AG04450 (cell line): Measurements from ENCODE around the gene APBA2. TPM values are rescaled to one million over a fixed set of nuclear protein-coding genes. Genes with fewer than 3 reads are reported as not detected.

Experiments
- CTCF ChIA-PET: fragments of 300-600, 350-600 bp; formaldehyde crosslinking; extraction: SDS; loops from one replicate; lab custom pipeline; 2022; ENCODE audit warnings: antibody characterized with exemption, inconsistent platforms; lab: Charles Lee
- POLR2A ChIA-PET: fragments of 350-600 bp; formaldehyde crosslinking; extraction: SDS; loops from one replicate; lab custom pipeline; 2021; ENCODE audit warnings: antibody characterized with exemption, inconsistent platforms; lab: Yijun Ruan, JAX
- DNase-seq: peaks from one replicate; pipeline ENCODE4 v3.0.0-alpha.2; 2011; ENCODE audit warnings: low read depth, low spot score
- H3K27ac ChIP-seq: one replicate; pipeline ENCODE4 v1.5.1; 2012; ENCODE audit warnings: low read depth, low read length, control low read depth
- H3K27me3 ChIP-seq: one replicate; pipeline ENCODE4 v1.6.0; 2012; ENCODE audit warnings: low read length; ENCODE audit not compliant: control insufficient read depth, insufficient read depth
- H3K4me3 ChIP-seq: 2 replicates; pipeline ENCODE4 v1.5.1; 2011; ENCODE audit warnings: mild to moderate bottlenecking, low read depth, low read length, control low read depth
- H3K9me3 ChIP-seq: 2 replicates; pipeline ENCODE4 v1.5.1; 2012; ENCODE audit warnings: low read length; ENCODE audit not compliant: control insufficient read depth, insufficient read depth
- polyA plus RNA-seq: library from polyadenylated mRNA; depleted of rRNA; stranded (reverse); fragments of >200 nt; gene quantifications from 2 replicates; pipeline ENCODE4 v1.2.3, GENCODE V29; 2011
- TF ChIP-seq, protein P1 (sequence below): IDR thresholded peaks from 2 replicates; pipeline ENCODE4 v1.5.1; 2011; ENCODE audit warnings: low read depth, low read length, control low read depth, inconsistent platforms

The APBA2 gene
- polyA plus RNA-seq, 1 experiment: 18.9 TPM

DNA sequence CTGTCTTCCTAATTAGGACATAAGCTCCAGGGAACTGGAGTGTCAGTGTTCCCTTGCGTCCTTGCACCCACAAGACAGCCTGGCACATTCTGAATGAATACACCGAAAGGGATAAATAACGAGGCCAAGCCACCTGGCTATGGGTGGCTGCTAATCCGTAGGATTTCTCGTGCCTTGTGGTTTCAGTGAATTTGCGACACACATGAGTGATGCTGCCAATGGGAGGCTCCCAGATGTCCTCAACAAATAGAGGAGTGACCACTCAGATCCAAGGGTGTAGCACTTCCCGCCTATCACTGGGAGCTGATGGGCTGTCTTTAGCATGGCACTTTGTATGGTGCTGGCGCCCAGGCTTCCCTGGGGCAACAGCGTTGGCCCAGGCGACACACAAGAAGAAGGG, 43.4 kb downstream of the APBA2 start:
- Histone ChIP-seq H3K27ac (no peak overlapping the region), H3K27me3 (no peaks in the 10 kb centered on the region), H3K4me3 (no peak overlapping the region), H3K9me3 (peaks cover 6% of the 10 kb centered on the region; the same call in 1 of the 2 replicates)
- TF ChIP-seq, protein P1, sequence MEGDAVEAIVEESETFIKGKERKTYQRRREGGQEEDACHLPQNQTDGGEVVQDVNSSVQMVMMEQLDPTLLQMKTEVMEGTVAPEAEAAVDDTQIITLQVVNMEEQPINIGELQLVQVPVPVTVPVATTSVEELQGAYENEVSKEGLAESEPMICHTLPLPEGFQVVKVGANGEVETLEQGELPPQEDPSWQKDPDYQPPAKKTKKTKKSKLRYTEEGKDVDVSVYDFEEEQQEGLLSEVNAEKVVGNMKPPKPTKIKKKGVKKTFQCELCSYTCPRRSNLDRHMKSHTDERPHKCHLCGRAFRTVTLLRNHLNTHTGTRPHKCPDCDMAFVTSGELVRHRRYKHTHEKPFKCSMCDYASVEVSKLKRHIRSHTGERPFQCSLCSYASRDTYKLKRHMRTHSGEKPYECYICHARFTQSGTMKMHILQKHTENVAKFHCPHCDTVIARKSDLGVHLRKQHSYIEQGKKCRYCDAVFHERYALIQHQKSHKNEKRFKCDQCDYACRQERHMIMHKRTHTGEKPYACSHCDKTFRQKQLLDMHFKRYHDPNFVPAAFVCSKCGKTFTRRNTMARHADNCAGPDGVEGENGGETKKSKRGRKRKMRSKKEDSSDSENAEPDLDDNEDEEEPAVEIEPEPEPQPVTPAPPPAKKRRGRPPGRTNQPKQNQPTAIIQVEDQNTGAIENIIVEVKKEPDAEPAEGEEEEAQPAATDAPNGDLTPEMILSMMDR: no peak
- ChIA-PET CTCF (interaction anchor here (0.7 kb wide), 1 partner anchor 10 kb away, joined by 3 read pairs; no protein-coding TSS in a partner anchor), POLR2A (no interaction called here)
- no peak for DNase-seq

DNA sequence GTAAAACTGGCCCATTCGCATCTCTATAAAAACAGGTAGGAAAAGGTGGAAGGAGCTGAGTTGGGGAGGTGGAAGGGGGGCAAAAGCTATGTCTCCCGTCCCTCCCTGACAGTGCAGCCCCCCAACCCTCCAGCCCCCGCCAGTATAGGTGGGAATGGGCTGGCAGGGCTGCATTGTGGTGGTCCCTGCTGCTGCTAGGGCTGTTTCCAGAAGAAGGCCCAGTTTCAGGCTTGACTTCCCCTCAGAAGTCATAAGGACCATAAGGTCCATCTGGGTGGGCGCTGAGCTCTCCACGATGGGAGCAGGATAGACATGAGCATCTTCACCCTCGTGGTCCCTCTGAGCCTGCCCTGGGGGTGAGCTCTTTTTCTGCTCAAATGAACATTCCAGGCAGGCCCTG, 44.2 kb downstream of the APBA2 start:
- POLR2A ChIA-PET: no interaction called here
- TF ChIP-seq, protein P1: no peak
- CTCF ChIA-PET: no interaction called here
- H3K27ac ChIP-seq: no peak overlapping the region
- peaks cover 6% of the 10 kb centered on the region; the same call in 1 of the 2 replicates for H3K9me3 ChIP-seq
- H3K4me3 ChIP-seq: no peak overlapping the region
- no peak for DNase-seq
- no peaks in the 10 kb centered on the region for H3K27me3 ChIP-seq

GRCh38 chr15:28930476-28931291, 44.9 kb downstream of the APBA2 start:
- no peak for DNase-seq
- no peaks in the 10 kb centered on the region for H3K27me3 ChIP-seq
- CTCF ChIA-PET: no interaction called here
- H3K27ac ChIP-seq: no peak overlapping the region
- H3K9me3 ChIP-seq: peaks cover 6% of the 10 kb centered on the region; the same call in 1 of the 2 replicates
- TF ChIP-seq, protein P1: no peak
- POLR2A ChIA-PET: no interaction called here
- no peak overlapping the region for H3K4me3 ChIP-seq

GRCh38 chr15:28931828-28932227, 46.1 kb downstream of the APBA2 start:
- CTCF ChIA-PET: no interaction called here
- no peak for DNase-seq
- POLR2A ChIA-PET: no interaction called here

GRCh38 chr15:28932361-28932760, 46.6 kb downstream of the APBA2 start:
- no peak for DNase-seq
- Histone ChIP-seq H3K27me3 (no peaks in the 10 kb centered on the region), H3K27ac (no peak overlapping the region), H3K9me3 (peaks cover 6% of the 10 kb centered on the region), H3K4me3 (no peak overlapping the region)
- CTCF ChIA-PET: no interaction called here
- TF ChIP-seq, protein P1: no peak
- POLR2A ChIA-PET: no interaction called here

More at GRCh38 chr15:28931828-28932227, 46.1 kb downstream of the APBA2 start:
- Histone ChIP-seq H3K4me3 (no peak overlapping the region), H3K27ac (no peak overlapping the region), H3K27me3 (no peaks in the 10 kb centered on the region), H3K9me3 (peaks cover 6% of the 10 kb centered on the region; the same call in 1 of the 2 replicates)
- TF ChIP-seq, protein P1: no peak
